ENCODE results near the gene MAN1A1.

- TF ChIP-seq, protein P1, sequence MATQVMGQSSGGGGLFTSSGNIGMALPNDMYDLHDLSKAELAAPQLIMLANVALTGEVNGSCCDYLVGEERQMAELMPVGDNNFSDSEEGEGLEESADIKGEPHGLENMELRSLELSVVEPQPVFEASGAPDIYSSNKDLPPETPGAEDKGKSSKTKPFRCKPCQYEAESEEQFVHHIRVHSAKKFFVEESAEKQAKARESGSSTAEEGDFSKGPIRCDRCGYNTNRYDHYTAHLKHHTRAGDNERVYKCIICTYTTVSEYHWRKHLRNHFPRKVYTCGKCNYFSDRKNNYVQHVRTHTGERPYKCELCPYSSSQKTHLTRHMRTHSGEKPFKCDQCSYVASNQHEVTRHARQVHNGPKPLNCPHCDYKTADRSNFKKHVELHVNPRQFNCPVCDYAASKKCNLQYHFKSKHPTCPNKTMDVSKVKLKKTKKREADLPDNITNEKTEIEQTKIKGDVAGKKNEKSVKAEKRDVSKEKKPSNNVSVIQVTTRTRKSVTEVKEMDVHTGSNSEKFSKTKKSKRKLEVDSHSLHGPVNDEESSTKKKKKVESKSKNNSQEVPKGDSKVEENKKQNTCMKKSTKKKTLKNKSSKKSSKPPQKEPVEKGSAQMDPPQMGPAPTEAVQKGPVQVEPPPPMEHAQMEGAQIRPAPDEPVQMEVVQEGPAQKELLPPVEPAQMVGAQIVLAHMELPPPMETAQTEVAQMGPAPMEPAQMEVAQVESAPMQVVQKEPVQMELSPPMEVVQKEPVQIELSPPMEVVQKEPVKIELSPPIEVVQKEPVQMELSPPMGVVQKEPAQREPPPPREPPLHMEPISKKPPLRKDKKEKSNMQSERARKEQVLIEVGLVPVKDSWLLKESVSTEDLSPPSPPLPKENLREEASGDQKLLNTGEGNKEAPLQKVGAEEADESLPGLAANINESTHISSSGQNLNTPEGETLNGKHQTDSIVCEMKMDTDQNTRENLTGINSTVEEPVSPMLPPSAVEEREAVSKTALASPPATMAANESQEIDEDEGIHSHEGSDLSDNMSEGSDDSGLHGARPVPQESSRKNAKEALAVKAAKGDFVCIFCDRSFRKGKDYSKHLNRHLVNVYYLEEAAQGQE (IDR thresholded peaks at IDR 0.05; ENCODE audit: insufficient replicate concordance, low read depth) = no peak
- TF ChIP-seq, protein P2, sequence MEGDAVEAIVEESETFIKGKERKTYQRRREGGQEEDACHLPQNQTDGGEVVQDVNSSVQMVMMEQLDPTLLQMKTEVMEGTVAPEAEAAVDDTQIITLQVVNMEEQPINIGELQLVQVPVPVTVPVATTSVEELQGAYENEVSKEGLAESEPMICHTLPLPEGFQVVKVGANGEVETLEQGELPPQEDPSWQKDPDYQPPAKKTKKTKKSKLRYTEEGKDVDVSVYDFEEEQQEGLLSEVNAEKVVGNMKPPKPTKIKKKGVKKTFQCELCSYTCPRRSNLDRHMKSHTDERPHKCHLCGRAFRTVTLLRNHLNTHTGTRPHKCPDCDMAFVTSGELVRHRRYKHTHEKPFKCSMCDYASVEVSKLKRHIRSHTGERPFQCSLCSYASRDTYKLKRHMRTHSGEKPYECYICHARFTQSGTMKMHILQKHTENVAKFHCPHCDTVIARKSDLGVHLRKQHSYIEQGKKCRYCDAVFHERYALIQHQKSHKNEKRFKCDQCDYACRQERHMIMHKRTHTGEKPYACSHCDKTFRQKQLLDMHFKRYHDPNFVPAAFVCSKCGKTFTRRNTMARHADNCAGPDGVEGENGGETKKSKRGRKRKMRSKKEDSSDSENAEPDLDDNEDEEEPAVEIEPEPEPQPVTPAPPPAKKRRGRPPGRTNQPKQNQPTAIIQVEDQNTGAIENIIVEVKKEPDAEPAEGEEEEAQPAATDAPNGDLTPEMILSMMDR (IDR thresholded peaks at IDR 0.05; ENCODE audit: insufficient read depth, low read length) = no peak
- no peak for TF ChIP-seq GABPA (IDR thresholded peaks at IDR 0.05; ENCODE audit: low read depth)
These were observed 202.2 kb downstream of the MAN1A1 start for GRCh38 chr6:119147101-119148053.

All from HL-60 (cell line).